Retinal pigment epithelial cell (primary cell): Measurements from ENCODE around the gene PLSCR3.

Source experiments
- DNase-seq: peaks from one replicate; pipeline ENCODE4 v3.0.0-alpha.2; 2010; ENCODE audit warnings: low read depth
- H3K4me3 ChIP-seq: 2 replicates; pipeline ENCODE4 v1.5.1; 2011; ENCODE audit warnings: mild to moderate bottlenecking, low read length, control low read depth, moderate library complexity
- CTCF ChIP-seq: conservative IDR thresholded peaks from 2 replicates; pipeline ENCODE4 v1.5.1; 2011; ENCODE audit warnings: low read depth, low read length, control low read depth, inconsistent platforms

PLSCR3 gene

DNA sequence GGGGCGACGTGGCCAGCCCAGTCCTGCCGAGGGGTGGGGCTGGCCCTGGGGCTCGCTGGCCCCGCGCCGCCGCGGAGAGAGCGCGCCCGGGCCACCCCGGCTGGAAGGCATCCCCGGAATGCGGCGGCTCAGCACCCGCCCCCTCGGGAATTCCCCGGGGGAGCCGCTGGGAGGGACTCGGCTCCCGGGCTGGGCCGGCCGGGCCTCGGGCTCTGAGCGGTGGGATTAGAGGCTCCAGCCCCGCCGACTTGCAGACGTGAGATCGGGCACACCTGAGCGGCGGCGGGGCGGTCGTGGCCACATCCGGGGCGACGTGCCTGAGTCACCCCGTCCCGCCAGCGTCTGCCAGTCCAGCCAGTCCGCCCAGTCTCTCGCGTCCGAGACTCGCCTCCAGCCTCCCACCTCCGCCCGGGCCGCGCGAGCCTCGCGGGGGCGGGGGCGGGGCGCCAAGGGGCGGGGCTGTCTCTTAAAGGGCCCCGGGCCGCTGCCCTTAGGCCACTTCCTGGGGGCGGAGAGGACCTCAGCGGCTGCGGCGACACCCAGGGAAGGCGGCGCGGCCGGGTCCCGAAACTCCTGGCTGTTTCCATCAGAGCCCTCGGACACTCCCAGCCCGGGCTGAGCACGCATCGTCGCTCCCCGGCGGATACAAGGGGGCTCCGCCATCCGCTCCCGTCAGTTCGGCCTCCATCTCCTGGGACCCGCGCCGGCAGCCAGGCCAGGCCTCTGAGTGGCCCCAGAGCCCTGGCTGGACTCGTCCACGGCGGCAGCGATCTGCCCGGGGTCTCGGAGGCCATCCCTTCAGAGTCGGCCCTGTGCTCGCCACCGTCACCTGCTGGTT, 42.4 kb downstream of the PLSCR3 start, which contains the start of gene KCTD11:
Gene KCTD11 (plus strand): TSS at position 498 of the 838 bp plus-strand sequence.
- peak within 1 kb of the TSS; percentile 74 for H3K4me3 ChIP-seq
- DNase-seq: peak; percentile 68
- no peak for TF ChIP-seq CTCF

DNA sequence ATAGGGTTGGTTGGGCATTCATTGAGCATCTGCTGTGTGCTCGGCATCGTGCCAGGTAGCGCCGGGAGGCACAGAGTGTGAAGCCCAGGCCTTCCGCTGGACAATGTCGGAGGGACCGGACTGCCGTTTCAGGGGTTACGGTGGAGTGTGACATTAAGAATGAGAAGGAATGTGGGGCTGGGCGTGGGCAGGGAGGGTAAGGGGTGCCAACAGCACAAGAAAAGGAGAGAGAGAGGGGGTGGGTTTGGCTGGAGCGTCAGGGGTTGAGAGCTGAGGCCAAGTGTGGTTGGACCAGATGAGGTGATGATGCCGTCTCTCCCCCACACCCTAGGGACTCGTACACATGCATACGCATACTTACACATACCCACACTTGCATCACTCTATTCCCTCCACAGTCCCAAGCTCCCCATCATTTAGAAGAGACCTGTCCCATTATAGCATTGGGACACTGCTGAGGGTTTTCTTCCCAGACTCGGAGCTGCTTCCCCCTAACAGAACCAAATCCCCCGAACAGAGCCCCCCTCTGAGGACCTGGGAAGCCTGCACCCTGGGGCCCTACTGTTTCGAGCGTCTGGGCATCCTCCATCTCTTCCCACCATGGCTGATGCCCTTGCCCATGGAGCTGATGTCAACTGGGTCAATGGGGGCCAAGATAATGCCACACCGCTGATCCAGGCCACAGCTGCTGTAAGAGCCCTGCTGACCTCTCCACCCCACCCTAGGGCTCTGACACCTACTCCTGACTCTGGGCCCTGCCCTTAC, 45.7 kb downstream of the PLSCR3 start:
- H3K4me3 ChIP-seq: no peak overlapping the region
- no peak for DNase-seq
- no peak for TF ChIP-seq CTCF

DNA sequence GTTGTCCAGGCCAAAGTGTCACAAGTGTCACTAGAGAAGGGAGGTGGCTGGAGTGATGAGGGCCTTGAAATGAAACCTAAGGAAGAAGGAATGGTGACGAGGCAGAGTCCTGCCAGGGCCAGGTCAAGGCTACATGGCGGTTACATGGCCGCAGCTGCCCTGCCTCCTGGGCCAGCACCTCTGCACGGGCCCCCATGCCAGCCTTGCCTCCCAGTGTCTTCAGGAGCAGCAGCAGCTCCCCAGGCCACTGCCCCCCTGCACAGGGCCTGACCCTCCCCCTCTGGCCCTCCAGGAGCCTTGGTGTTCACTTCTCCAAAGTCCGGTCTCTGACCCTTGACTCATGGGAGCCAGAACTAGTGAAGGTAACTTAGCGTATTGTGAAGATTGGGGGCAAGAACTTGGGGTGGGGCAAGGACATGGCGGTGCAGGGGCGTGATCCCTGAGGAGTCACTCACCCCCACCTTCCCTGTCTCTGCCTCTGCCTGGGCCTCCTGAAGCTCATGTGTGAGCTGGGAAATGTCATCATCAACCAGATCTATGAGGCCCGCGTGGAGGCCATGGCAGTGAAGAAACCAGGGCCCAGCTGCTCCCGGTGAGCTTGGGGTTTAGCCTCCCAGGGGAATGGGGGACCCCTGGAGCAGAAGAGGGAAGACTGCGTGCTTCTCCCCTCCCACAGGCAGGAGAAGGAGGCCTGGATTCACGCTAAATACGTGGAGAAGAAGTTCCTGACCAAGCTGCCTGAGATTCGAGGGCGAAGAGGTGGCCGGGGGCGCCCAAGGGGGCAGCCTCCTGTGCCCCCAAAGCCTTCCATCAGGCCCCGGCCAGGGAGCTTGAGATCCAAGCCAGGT, 46.5 kb downstream of the PLSCR3 start:
- TF ChIP-seq CTCF: no peak
- no peak for DNase-seq

DNA sequence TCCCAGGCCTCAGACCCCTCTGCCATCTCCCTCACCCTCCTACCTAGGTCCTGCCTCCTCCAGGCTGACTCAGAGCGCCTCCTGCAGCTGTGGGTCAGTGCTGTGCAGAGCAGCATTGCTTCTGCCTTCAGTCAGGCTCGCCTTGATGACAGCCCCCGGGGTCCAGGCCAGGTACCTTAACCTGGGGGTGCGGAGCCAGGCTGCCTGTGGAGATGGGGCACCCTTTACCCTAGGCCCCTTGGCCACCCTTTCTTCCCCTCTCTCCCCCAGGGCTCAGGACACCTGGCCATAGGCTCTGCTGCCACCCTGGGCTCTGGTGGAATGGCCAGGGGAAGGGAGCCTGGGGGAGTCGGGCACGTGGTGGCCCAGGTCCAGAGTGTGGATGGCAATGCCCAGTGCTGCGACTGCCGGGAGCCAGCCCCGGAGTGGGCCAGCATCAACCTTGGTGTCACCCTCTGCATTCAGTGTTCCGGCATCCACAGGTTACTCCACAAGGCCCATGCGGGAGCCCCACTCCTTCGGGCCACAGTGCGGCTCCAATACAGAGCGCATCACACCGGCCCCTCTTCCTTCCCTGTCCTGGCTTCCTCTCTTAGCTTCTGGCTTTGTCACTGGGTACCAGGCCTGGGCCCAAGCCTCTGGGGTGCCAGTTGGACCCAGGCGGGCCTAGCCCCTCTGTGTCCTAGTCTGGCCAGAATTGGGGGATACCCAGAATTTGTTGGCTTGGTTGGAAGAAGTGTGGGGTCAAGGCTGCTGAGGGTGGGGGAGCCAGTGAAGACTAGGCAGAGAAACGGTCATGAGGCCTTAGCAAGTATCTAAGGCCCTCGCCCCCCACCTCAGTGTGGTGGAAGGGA, 47.3 kb downstream of the PLSCR3 start:
- TF ChIP-seq CTCF: no peak
- DNase-seq: no peak
- H3K4me3 ChIP-seq: no peak overlapping the region

More for the DNA sequence above, 46.5 kb downstream of the PLSCR3 start:
- H3K4me3 ChIP-seq: no peak overlapping the region

GRCh38 chr17:7343250-7343649, 51.1 kb downstream of the PLSCR3 start:
- H3K4me3 ChIP-seq: no peak overlapping the region
- no peak for TF ChIP-seq CTCF
- DNase-seq: no peak

DNA sequence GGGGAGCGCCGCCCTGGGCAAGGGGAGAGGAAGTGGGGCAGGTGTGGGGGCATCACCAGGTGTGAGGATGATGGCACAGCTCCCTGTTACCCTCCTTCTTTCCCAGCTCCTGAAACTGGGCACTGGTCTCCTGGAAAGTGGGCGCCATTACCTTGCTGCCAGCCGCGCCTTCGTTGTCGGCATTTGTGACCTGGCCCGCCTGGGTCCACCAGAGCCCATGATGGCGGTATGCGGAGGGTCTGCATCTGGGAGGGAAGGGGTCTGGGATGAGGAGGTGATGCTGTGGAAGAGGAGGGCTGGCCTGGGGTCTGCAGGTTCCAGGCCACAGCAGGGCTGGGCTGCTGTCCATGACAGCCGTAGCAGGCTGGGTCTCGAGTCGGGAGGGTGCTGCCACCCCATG, 52.5 kb downstream of the PLSCR3 start:
- no peak for DNase-seq
- no peak for TF ChIP-seq CTCF
- no peak overlapping the region for H3K4me3 ChIP-seq
